DLD1 (cell line): ENCODE results near the gene NSUN2.
"Not testable (repeated sequence)": the region's sequence is repeated elsewhere in the genome, so short reads cannot be mapped to it uniquely, and the experiment has no call there.

Source experiments
- in situ Hi-C: cut with HindIII; loops from 2 replicates; pipeline ENCODE4 v1.10.0; 2017; ENCODE audit warnings: low sequenced_read_pairs

NSUN2 gene

DNA sequence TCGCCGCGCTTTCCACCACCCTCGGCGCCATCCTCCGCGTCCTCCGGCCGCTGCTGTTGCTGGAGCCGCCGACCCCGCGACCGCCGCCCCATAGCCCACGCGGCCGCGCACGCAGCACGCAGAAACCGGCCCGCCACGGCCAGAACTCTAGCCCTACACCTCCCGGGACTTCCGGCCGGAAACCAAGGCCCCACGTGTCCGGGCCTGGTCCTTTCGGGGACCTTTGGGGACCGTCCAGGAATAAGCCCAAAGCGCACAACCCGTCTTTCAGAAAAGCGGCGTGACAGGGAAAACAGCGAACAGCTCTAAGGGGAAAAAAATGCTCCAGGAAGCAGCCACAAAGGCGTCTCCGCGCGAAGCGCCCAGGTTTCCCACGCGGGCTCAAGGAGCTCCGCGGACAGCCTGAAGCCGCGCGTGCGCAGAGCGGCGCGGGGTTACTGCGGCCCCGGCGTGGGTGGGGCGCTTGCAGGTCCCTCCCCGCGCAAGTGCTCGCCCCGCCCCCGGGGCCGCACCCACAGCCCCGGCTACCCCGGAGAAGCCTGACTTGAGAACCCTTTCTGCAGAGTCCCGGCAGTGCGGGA, at the start of gene NSUN2, which contains the start of gene SRD5A1:
Gene NSUN2, minus strand, starts transcription at position 157 of the 581 bp plus-strand sequence. Its CDS starts 65 bp downstream, at position 92.
Gene SRD5A1, plus strand, starts transcription at position 553 of the 581 bp plus-strand sequence. CDS start 137 bp downstream, outside the sequence.
- in situ Hi-C loops = no loop called here

DNA sequence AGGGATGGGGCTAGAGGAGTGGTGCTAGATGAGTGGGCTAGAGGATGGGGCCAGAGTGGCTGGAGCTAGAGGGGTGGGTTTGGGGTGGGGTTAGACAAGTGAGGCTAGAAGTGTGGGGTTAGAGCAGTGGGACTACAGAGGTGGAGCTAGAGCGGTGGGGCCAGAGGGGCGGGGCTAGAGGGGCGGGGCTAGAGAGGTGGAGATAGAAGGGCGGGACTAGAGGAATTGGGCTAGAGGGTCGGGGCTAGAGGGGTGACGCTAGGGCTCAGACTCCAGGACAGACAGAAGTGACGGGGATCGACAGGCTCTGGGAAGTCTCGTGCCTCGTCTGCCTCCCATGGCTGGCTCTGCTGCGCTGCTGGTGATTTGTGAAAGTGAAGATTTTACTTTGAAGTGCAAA, 49.4 kb upstream of the NSUN2 start:
- in situ Hi-C loops = no loop called here

DNA sequence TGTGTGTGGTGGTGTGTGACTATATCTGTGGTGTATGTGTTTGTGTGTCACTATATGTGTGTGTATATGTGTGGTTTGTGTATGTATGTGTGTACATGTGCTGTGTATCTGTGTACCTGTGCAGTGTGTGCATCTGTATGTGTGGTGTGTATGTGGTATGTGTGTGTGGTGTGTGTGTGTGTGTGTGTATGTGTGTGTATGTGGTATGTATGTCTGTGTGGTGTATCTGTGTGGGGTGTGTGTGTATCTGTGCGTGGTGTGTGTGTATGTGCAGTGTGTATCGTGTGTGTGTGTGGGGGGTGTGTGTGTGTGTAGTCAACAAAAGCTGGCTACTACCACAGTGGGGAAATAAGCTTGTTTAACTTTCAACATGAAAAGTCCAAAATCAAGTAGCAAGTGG, 48.8 kb upstream of the NSUN2 start:
- in situ Hi-C loops = no loop called here

DNA sequence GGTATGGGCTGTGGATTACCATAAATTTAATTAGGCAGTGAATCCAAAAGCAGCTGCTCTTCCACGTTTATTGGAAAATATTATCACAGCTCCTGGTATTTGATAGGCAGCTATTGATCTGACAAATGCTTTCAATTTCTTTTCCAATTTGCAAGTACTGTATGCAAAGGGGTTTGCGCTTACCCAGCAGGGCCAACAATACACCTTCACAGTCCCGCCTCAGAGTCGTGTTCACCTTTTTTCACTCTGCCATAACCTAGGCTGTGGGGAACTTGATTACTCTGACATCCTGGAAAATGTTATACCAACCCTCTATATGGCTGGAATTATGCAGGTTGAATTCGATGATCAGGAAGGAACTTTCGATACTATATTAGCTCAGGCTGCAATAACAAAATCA, 48.1 kb upstream of the NSUN2 start:
- in situ Hi-C loops = no loop called here

DNA sequence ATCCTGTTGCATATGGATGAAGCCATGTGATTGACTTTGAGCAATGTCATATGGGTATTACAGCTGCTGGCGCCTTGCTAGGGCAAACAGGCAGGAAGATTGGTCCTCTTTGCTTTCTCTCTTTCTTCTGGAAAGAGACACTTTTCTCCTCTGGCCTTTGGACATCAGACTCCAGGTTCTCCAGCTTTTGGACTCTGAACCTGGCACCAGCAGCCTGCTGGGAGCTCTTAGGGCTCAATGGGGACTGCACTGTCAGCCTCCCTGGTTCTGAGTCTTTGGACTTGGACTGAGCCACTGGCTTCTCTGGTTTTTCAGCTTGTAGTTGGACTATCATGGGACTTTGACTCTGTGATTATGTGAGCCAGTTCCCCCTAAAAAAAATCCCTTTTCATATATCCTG, 45.5 kb upstream of the NSUN2 start:
- in situ Hi-C loops = no loop called here

DNA sequence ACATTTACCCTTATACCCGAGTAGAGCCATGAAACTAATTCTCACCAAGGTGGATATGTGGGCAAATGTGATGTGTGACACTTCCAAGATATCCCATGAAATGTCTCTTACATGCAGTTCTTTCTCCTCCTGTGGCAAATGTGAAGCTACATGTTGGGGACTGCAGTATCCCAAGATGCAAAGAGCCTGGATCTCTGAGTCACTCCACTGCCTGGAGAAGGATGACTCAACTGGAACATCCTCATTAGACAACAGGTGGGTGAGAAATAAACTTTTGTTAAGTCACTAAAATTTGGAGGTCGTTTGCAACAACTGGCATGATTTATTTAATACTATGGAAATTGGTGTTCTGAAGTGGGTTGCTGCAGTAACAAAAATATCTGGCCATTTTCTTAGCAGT, 43.9 kb upstream of the NSUN2 start:
- in situ Hi-C loops = no loop called here

DNA sequence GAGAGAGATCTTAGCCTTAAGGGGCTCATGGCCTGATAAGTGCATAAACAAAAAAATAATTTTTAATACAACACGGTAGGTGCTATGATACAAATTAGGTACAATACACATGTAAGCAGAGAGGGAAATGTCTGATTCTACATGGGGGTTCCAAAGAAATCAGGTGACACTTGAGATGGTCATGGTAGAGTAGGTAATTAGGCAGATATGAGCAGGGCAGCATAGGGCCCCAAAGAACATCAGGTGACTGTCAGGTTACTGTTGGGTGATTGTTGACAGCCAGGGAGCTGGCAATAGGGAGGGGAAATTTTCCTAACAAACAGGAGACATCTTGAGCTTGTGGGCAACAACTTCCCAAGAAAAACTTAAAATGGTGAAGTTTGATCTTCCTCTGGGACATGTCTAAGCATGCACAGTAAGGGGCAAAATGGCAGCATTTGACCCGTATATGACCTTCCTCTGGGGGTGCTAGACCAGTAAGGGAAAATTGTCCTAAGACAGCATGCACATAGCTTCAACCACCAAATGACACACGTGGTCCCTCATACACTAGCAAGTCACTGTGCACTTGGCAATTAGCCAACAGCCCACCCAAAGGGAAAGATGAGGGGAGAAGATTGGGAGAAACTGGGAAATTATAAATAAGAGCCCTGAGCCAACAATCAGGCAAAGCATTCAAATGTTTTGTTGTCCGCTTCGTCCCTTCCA, 43.1 kb upstream of the NSUN2 start:
- in situ Hi-C loops = no loop called here

DNA sequence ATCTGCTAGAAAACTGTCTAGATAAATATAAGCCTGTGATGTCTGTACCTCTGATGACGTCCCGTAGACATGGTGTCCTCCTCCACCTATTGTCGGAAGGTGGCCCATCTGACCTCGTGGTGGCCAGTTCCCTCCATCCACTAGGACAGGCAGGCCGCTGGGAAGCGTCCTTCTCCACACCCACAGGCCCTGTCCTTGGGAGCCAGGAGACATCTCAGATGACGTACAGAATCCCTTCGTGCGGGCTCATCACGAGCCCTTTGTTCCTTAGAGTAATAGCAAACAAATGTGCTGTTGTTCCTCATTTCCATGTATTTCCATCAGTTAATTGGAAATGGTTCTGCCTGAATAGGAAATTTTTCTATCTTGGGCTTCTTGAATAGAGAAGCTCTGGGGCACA, 42.0 kb upstream of the NSUN2 start:
- in situ Hi-C loops = no loop called here

DNA sequence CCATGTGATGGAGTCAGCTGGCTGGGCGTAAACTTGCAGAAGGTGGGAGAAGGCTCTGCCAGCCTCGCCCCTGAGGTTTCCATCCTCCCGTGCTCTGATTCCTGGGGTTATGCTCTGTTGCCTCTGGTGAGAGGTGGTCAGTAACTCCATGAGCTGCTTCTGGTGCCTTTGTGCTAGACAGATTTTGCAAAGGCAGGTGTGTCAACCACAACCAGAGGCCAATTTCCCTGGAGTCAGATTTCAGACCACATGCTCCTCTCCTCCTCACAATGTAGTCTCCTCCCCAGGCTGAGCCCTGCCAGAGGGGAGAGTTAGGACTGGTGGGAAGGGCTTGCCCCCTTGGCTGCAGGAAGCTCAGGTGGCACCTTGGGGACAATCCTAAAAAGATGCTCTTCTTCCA, 41.6 kb upstream of the NSUN2 start:
- in situ Hi-C loops = no loop called here

DNA sequence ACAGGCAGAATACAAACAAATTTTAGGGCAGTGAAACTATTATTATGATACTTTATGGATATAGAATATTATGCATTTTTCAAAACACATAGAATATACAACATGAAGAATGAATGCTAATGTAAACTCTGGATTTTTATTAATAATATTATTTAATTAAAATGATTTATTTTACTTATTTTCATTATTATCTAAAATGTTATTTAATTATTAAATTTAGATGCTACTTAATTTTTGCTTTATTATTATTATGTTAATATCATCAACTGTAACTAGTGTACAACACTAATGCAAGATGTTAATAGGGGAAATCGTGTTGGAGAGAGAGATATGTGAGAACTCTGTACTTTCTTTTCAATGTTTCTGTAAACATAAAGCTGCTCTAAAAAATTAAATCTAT, 41.1 kb upstream of the NSUN2 start:
- in situ Hi-C loops = no loop called here

DNA sequence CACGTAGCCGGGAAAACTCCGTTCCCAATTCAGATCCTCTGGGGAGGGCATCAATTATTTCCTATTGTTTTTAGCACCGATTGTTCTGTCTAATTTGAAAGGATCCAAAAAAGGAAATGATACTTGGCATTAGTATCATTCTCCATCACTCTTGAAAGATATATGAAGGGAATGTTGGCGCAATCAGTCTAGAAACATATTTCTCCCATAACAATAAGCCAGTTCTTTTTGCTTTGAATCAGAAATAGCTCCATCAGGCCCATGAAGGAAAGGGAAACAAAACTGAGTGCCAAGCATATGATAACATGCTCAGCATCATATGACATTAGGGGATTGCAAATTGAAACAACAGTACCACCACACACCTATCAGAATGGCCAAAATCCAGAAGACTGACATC, 40.2 kb upstream of the NSUN2 start:
- in situ Hi-C loops = no loop called here

DNA sequence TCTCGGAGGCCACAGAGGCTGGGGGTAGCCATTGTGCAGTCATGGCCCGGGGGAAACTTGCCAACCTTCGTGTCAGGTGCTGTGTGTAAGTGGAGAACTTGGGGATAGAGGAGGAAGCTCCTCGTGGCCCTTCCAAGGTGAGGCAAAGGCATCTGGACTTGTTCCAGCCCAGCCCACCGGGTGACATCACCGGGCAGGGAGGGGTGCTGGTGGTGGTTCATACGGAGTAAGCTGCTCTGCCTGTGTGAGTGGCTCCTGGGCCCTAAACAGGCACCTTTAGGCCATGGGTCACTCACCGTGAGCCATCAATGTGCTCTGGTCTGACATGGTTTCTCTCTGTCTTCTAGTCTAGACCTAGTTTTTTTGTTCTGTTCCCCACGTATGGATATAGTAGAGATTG, 35.9 kb upstream of the NSUN2 start:
- in situ Hi-C loops = not testable (repeated sequence)

DNA sequence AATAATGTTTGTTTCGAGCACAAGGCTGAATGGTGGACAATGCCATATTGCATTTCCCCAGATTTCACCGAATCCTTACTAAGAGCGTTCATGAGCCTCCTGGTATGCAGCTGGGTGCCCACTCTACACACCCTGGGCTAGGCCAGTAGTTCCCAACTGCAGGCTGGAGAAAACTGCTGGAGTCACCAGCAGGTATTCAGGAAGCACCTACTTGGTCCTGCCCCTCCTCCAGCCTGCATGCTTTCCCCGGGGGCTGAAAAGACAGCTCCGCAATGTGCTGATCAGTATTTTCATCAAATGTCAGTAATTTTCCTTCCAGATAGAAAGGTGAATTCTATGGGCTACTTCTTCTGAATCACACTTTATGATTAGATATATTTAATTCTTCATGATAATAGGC, 34.8 kb upstream of the NSUN2 start:
- in situ Hi-C loops = no loop called here

DNA sequence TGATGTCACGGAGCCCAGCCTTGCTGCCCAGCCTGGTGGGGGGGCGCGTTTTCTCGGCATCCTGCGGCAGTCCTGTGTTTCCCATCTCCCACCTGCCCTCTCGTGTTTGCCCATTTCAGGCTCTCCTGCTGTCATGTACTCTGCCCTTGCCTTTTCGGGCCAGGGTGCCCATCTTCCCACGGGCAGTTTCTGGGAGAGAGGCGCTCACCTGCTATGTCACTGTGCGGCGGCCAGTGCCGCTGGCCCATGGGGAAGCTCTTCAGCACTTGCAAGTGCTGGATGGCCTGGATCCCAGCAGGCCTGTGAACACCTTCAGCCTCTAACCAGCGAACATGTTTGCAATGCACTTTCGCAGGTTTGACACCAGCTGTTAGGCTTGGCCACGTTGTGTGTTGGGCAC, 33.9 kb upstream of the NSUN2 start:
- in situ Hi-C loops = no loop called here

DNA sequence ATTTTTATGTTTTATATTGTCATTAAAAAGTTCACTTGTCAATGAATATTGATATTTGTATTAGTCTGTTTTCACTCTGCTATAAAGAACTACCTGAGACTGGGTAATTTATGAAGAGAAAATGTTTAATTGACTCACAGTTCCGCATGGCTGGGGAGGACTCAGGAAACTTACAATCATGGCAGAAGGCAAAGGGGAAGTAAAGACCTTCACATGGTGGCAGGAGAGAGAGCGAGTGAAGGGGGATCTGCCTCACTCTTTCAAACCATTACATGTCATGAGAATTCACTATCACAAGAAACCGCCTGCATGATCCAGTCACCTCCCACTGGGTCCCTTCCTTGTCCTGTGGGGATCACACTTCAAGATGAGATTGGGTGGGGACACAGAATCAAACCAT, 27.8 kb upstream of the NSUN2 start:
- in situ Hi-C loops = no loop called here

DNA sequence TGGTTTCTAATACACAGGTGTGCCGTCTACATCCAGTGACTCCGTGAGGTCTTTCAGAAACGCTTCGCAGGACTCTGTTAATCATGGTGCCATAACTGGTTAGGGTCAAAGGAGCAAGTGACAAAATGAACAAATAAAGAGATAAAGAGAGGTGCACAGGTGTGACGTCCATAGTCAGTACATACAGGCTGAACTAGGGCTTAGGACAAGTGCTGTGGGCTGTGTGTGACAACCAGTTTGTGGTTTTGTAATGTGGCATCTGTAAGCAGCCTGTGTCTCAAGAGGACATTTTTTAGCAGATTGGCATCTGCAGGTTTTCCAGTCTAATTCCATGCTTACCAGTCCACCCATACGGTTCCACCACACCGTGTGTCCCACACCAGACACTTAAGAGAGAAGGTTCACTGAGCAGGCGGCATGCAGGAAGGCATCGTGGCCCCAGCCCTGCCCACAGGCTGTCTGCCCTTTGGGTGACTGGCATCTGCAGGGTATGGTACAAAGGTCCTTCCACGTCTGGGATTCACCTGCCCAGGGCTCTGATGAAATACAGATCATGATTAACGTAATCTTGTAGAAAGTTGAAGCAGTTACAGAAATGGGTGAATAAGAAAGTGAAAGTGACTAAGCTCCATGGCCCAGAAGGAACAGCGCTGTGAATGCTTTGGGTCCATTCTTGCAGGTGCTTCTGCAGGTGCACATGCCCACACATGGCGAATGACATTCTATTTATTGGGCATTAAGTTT, 27.3 kb upstream of the NSUN2 start:
- in situ Hi-C loops = no loop called here

DNA sequence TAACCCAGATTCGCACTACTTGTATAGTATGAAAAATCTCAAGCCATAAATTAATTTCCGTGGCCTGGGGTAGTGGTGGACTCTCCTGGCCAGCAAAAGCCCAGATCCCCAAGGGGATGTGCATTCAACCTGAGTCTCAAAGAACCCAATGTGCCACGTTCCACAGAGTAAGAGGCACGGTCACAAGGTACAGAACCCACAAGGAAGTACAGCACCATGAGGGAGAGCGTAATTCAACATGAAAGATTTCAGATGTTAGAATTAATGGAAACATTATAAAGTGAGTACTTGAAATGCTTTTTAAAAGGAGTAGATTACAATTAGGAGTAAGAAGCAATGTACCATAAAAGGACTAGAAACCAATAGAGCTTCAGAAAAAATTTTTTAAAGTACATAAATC, 23.8 kb upstream of the NSUN2 start:
- in situ Hi-C loops = no loop called here

DNA sequence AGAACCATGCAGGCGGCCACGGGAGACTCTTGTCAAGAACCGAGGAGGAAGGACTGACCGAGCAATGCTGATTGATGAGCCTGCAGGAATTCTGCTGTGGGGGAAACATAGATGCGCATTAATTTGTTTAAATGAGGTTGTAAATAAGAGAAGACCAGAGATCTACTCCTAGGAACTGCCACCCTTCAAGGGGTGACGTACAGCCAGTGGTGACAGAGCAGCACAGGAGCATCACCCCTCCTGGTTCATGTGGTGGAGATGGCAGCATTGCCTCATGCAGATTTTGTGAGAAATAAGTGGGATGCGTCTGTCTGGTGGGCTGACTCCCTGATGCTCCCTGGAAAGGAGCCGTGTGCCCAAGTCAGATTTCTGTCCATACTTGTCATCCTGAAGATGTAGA, 22.6 kb upstream of the NSUN2 start:
- in situ Hi-C loops = no loop called here

DNA sequence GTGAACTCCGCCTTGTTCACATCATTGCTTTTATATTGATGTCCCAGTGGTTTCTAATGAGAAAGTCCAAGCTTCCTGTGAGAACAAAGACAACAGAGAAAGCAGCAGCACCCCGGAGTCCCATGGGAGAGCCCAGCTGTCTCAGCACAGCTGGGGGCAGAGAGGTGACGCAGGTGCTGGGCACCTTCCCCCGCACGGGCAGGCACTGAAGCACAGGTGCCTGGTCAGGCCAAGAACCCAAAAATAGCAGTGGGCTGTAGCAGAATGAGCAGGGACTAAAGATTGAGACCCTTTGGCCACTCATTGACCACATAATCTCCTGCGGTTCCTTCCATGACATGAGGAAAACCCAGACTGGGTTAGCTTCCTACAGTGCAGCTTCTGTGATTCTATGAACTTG, 19.2 kb upstream of the NSUN2 start:
- in situ Hi-C loops = no loop called here

DNA sequence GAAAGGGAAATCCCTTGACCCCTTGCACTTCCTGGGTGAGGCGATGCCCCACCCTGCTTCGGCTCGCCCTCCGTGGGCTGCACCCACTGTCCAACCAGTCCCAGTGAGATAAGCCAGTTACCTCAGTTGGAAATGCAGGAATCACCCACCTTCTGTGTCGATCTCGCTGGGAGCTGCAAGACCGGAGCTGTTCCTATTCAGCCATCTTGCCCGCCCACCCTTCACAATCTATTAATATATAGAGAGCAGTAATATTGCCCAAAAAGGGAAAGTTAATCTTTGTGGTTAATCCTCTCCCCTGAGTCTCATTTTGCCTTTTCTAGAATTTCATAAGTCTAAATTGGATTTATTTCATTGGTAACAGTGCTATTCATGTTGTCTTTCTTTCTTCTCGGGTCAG, 16.8 kb upstream of the NSUN2 start:
- in situ Hi-C loops = no loop called here

DNA sequence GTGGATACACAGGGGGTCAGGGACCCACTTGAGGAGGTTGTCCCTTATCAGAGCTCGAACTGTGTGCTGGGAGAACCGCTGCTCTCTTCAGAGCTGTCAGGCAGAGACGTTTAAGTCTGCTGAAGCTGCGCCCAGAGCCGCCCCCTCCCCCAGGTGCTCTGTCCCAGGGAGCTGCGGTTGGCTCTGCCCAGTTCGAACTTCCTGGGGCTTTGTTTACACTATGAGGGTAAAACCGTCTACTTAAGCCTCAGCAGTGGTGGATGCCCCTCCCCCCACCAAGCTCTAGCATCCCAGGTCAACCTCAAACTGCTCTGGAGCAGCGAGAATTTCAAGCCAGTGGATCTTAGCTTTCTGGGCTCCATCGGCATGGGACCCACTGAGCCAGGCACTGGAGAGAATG, 16.3 kb upstream of the NSUN2 start:
- in situ Hi-C loops = no loop called here
